GM19023 (cell line): ENCODE data around the gene PARD3.
"Not testable (repeated sequence)": the region's sequence is repeated elsewhere in the genome, so short reads cannot be mapped to it uniquely, and the experiment has no call there.

Experiments
- ATAC-seq: cut with Tn5 transposase; IDR thresholded peaks from one replicate; pipeline ENCODE4 v1.9.1; 2021; ENCODE audit warnings: mild to moderate bottlenecking, moderate library complexity; ENCODE audit not compliant: unreplicated experiment

Gene PARD3

GRCh38 chr10:34746094-34746493, 69.0 kb downstream of the PARD3 start:
- ATAC-seq: no peak

GRCh38 chr10:34745244-34745643, 69.9 kb downstream of the PARD3 start:
- ATAC-seq: no peak

GRCh38 chr10:34744590-34744989, 70.5 kb downstream of the PARD3 start:
- no peak for ATAC-seq

- ATAC-seq: no peak
These were observed 71.3 kb downstream of the PARD3 start for GRCh38 chr10:34743814-34744213.

- ATAC-seq: no peak
These were observed 72.6 kb downstream of the PARD3 start for GRCh38 chr10:34742456-34742855.

- not testable (repeated sequence) for ATAC-seq
These were observed 74.0 kb downstream of the PARD3 start for GRCh38 chr10:34741087-34741486.

GRCh38 chr10:34740321-34740720, 74.8 kb downstream of the PARD3 start:
- no peak for ATAC-seq

- no peak for ATAC-seq
These were observed 75.2 kb downstream of the PARD3 start for GRCh38 chr10:34739915-34740314.

- ATAC-seq: no peak
These were observed 77.3 kb downstream of the PARD3 start for GRCh38 chr10:34737772-34738169.

GRCh38 chr10:34736976-34737771, 77.9 kb downstream of the PARD3 start:
- no peak for ATAC-seq

GRCh38 chr10:34734918-34735317, 80.2 kb downstream of the PARD3 start:
- no peak for ATAC-seq

- ATAC-seq: no peak
These were observed 82.2 kb downstream of the PARD3 start for GRCh38 chr10:34732926-34733325.

GRCh38 chr10:34731885-34732701, 83.0 kb downstream of the PARD3 start:
- no peak for ATAC-seq

- no peak for ATAC-seq
These were observed 83.9 kb downstream of the PARD3 start for GRCh38 chr10:34731213-34731612.

GRCh38 chr10:34730726-34731125, 84.4 kb downstream of the PARD3 start:
- no peak for ATAC-seq

GRCh38 chr10:34729619-34730018, 85.5 kb downstream of the PARD3 start:
- no peak for ATAC-seq

- ATAC-seq: no peak
These were observed 86.7 kb downstream of the PARD3 start for GRCh38 chr10:34728361-34728760.

- no peak for ATAC-seq
These were observed 87.5 kb downstream of the PARD3 start for GRCh38 chr10:34727595-34728033.

- no peak for ATAC-seq
These were observed 88.2 kb downstream of the PARD3 start for GRCh38 chr10:34726862-34727261.

- ATAC-seq: peak; percentile 59
These were observed 91.3 kb downstream of the PARD3 start for GRCh38 chr10:34723750-34724149.

GRCh38 chr10:34722404-34722803, 92.7 kb downstream of the PARD3 start:
- no peak for ATAC-seq

- no peak for ATAC-seq
These were observed 93.8 kb downstream of the PARD3 start for GRCh38 chr10:34721208-34721840.
